ENCODE data around the gene L2HGDH.
A peak's percentile ranks its signal among the peaks of the same experiment; 100 is the strongest.

Gene L2HGDH

DNA sequence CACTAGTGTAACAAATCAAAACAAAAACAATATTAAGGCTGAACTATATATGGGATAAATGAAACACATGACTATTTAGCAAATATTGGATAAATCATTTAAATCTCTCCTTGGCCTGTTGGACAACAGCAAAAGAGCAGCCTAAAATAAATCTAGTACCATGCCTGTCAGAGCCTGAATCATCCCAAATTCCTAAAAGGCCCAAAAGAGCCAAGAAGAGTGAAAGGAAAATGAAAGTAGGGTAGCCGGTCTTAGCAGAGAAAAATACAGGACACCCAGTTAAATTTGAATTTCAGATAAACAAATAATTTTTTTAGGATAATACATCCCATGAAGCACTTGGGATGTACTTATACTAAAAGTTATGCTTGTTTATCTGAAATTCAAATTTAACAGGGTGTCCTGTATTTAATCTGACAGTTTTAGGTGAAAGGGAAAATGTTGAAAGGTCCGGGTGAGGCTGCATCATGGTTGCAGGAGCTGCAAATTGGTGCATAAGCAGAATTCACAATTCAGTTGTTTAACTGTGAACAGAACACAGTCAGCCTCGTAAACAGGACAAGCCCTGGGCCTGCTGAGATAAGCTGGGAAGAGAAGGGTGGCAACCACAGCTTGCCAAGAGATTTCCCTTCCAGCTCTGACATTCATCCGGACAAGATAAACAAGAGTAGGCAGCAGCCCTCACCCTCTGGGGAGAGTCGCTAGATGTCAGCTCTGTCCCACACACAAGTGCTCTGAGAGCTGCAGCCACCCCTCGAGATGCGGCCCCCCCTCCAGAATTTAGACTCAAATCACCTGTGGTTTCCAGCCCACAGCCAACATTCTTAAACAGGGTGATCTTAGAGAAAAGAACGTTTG is 30.4 kb upstream of the L2HGDH start:
- ChIA-PET POLR2A (no interaction called here), CTCF (interaction anchor here (0.6 to 1.4 kb wide), 10 partner anchors 9 to 190 kb away, joined by 3 to 6 read pairs (median 3); partner anchors contain the start of gene MAP4K5)
- TF ChIP-seq, protein P1, sequence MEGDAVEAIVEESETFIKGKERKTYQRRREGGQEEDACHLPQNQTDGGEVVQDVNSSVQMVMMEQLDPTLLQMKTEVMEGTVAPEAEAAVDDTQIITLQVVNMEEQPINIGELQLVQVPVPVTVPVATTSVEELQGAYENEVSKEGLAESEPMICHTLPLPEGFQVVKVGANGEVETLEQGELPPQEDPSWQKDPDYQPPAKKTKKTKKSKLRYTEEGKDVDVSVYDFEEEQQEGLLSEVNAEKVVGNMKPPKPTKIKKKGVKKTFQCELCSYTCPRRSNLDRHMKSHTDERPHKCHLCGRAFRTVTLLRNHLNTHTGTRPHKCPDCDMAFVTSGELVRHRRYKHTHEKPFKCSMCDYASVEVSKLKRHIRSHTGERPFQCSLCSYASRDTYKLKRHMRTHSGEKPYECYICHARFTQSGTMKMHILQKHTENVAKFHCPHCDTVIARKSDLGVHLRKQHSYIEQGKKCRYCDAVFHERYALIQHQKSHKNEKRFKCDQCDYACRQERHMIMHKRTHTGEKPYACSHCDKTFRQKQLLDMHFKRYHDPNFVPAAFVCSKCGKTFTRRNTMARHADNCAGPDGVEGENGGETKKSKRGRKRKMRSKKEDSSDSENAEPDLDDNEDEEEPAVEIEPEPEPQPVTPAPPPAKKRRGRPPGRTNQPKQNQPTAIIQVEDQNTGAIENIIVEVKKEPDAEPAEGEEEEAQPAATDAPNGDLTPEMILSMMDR (IDR thresholded peaks at IDR 0.05; ENCODE audit: insufficient read depth, low read length, missing control alignments), result peak; percentile 64
- peak; percentile 28 for DNase-seq (ENCODE audit: low read depth, low spot score)
- peak overlapping the region; percentile 24 for H3K4me3 ChIP-seq (ENCODE audit: low read depth, low read length)

DNA sequence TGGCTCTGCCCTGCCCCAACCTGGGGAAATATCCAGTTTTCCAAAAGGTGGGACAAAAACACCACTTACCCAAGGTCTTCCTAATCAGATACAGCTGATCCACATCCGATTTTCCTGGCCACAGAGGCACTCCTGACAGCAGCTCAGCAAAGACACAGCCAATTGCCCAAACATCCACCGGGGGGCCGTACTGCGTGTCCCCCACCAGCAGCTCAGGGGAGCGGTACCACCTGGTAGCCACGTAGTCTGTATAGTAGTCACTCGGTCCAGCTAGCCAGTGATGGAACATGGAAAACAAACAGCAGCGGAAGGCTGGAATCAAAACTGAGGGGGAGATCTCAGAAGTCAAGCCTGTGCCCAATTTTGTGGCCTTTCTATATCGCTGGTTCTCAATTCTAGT is 28.9 kb upstream of the L2HGDH start:
- no peak overlapping the region for H3K4me3 ChIP-seq (ENCODE audit: low read depth, low read length)
- POLR2A ChIA-PET, result no interaction called here
- TF ChIP-seq, protein P1 (IDR thresholded peaks at IDR 0.05; ENCODE audit: insufficient read depth, low read length, missing control alignments), result peak; percentile 1
- CTCF ChIA-PET, result no interaction called here
- DNase-seq (ENCODE audit: low read depth, low spot score), result no peak

DNA sequence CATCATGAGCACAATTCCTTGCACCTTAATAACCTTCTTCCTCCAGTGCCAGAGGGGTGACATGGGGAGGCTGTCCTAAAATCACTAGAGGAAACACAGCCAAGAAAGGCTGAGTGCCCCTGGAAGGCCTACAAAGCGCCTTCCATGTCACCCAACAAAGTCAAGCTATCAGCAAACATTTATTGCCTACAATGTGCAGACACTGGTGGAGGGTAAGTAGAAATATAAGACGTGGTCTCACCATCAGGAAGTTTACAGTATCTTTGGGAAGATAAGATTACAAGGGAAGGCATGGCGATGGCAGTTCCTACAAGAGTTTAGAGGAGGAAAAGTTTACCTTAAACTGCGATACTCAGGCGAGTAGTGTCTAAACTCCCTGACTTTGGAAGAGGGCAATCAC is 28.0 kb upstream of the L2HGDH start:
- no peak overlapping the region for H3K4me3 ChIP-seq (ENCODE audit: low read depth, low read length)
- CTCF ChIA-PET, result no interaction called here
- DNase-seq (ENCODE audit: low read depth, low spot score), result no peak
- POLR2A ChIA-PET, result no interaction called here
- TF ChIP-seq, protein P1 (IDR thresholded peaks at IDR 0.05; ENCODE audit: insufficient read depth, low read length, missing control alignments), result no peak

DNA sequence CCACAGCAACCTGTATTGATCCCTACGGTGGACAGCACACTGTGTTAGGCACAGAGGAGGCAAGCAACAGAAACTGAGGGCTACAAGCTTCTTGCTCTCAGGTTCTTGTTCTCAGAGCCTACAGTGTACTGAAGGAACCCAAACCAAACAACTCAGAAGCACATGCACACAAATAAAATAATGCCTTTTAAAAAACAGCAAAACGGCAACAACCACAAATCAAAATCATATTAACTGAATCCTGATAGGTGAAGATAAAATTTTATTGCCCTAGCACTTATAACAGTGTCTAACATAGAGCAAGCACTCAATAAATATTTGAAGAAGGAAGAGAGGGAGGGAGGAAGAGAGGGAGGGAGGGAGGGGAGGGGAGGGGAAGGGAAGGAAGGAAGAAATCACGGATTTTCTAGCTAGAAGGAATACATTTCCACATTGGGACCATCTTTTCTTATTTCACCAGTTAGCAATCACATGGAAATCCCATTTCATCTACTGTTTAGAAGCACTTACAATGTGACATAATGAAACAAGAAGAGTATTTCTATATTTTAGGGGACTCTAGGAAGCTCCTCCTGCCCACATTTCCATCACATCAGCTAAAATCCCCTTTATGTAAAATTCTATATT is 27.3 kb upstream of the L2HGDH start:
- no peak overlapping the region for H3K4me3 ChIP-seq (ENCODE audit: low read depth, low read length)
- POLR2A ChIA-PET, result no interaction called here
- DNase-seq (ENCODE audit: low read depth, low spot score), result no peak
- CTCF ChIA-PET, result no interaction called here
- TF ChIP-seq, protein P1 (IDR thresholded peaks at IDR 0.05; ENCODE audit: insufficient read depth, low read length, missing control alignments), result no peak

DNA sequence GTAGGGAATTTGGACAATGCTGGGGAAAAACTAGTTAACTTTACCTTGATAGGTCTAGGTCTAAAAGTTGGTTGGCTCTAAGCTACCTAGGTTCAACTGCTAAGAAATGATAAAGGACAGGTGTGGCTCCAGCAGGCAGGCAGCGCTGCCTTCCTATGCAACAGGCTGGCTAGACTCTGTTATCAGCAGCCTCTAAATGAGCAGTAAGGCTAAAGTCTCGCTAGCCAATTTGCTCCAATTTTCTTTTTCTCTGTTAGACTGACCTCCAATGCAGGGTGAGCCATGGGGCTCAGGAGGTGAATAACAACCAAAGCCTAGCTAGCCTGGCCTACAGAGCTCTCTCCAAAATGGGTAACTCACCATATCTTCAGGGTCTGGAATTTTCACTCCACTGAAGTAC is 26.6 kb upstream of the L2HGDH start:
- ChIA-PET CTCF (no interaction called here), POLR2A (no interaction called here)
- H3K4me3 ChIP-seq (ENCODE audit: low read depth, low read length), result no peak overlapping the region
- TF ChIP-seq, protein P1 (IDR thresholded peaks at IDR 0.05; ENCODE audit: insufficient read depth, low read length, missing control alignments), result no peak
- DNase-seq (ENCODE audit: low read depth, low spot score), result no peak

All from AG04449 (cell line).